ENCODE results near the gene LZTS3. TPM values are rescaled to one million over a fixed set of nuclear protein-coding genes. Genes with fewer than 3 reads are reported as not detected.
A peak's percentile ranks its signal among the peaks of the same experiment; 100 is the strongest.

The LZTS3 gene
- total and polyA plus RNA-seq, 2 of the 8 experiments (the other 6 are each of a cell fraction or from before 2014, with no cell fraction given), result 31.8 to 33.5 TPM

DNA sequence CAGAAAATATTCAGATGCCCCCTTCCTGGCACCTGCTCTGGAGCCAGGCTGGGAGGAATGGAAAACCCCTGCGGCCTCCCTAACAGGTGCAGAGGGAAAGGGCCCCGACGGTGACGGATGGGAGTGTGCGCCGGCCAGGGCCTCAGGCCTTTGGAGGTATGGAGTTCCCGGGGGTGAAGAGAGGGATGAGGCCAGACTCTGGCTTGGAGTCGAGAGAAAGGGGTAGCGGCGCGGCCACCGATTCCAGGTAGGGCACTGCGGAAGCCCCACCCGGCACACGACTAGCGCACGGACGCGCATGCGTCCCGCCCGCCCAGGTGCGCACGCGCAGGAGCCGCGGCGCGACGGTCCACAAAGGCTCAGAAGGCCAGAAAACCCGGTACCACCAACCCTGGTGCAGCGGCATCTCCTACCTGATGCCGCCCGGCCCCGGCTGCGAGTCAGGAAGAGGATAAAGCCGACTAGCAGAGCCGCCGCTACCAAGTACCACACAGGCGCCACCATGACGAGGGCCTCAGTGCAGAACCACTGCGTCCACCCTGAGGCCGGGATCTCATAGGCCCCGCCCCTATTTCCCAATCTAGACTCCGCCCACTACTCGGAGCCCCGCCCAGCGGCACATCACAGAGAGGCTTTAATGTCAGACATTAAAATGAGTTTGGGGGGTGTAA, 30.9 kb upstream of the LZTS3 start, which contains the start of gene DDRGK1:
DDRGK1 (minus strand) TSS at position 559 of the 671 bp plus-strand sequence; CDS start at position 504, 55 bp downstream.
- H3K9ac ChIP-seq (replicated peaks in 1 of 4; ENCODE audit: extremely low read depth in 1 of 4, low read depth in 3 of 4, low read length in 3 of 4), result peak within 1 kb of the TSS; percentile 52 to 91 (median 85)
- no peak within 1 kb of the TSS; the same call in 1 of the 2 replicates for H2AK5ac ChIP-seq (ENCODE audit: low read depth, low read length)
- FAIRE-seq, result no peak
- no peak within 1 kb of the TSS for H2BK15ac ChIP-seq (ENCODE audit: low read length)
- peak within 1 kb of the TSS; percentile 97 for H4K8ac ChIP-seq (ENCODE audit: extremely low read depth, insufficient read depth, low read length)
- peak within 1 kb of the TSS; percentile 96 for H3K56ac ChIP-seq (replicated peaks; ENCODE audit: insufficient read length, low read depth, low read length)
- peak within 1 kb of the TSS; percentile 88; the same call in 1 of the 2 replicates for H3K18ac ChIP-seq (ENCODE audit: extremely low read depth, low read length)
- peak within 1 kb of the TSS; percentile 65 for H4K91ac ChIP-seq (replicated peaks; ENCODE audit: insufficient read length, low read length)
- no peak within 1 kb of the TSS for H2BK12ac ChIP-seq (ENCODE audit: low read depth, low read length)
- peak in 1 of 2 experiments; percentile 97 for DNase-seq (ENCODE audit: low read depth in 1 of 2, low spot score in 2 of 2)
- peak within 1 kb of the TSS; percentile 100 for H4K5ac ChIP-seq (ENCODE audit: insufficient read length, low read depth, low read length)
- CTCF ChIA-PET (ENCODE audit: partially characterized antibody), result interaction anchor here (1.0 to 1.1 kb wide), 3 partner anchors 15 to 73 kb away, joined by 3 to 4 read pairs (median 3); no protein-coding TSS in a partner anchor
- peaks cover 0 to 4% of the 10 kb centered on the region in 2 experiments for H4K20me1 ChIP-seq (replicated peaks in 1 of 2; ENCODE audit: control insufficient read depth in 1 of 2, insufficient read depth in 2 of 2, low read length in 2 of 2)
- peaks cover 5% of the 10 kb centered on the region for H3K23me2 ChIP-seq (ENCODE audit: low read depth, low read length)
- H3K4me1 ChIP-seq (replicated peaks in 1 of 4; ENCODE audit: control insufficient read depth in 3 of 4, insufficient read depth in 4 of 4, low read length in 3 of 4), result peaks cover 0 to 8% (median 6%) of the 10 kb centered on the region in 4 experiments; a peak in 6 of 7 replicates
- H3K27me3 ChIP-seq (replicated peaks in 1 of 4; ENCODE audit: control insufficient read depth in 3 of 4, extremely low read depth in 1 of 4, insufficient read depth in 3 of 4, low read length in 3 of 4), result no peaks in the 10 kb centered on the region
- 1% methylated on average over 44 of the region's 48 CpGs; no CpG with 5 or more reads in 1 of the 2 experiments for WGBS, 2 experiments (ENCODE audit: extremely low coverage in 1 of 2, insufficient coverage in 1 of 2, insufficient read length in 1 of 2, insufficient replicate concordance in 2 of 2, low coverage in 1 of 2, low lambda C conversion rate in 2 of 2, missing lambda C conversion rate in 1 of 2)
- peak within 1 kb of the TSS; percentile 83 to 93 (median 88) for H3K4me3 ChIP-seq (ENCODE audit: extremely low read depth in 1 of 4, insufficient read depth in 2 of 4, low read depth in 3 of 4, low read length in 4 of 4)
- H2BK20ac ChIP-seq (ENCODE audit: low read length), result no peak within 1 kb of the TSS
- POLR2A ChIA-PET (ENCODE audit: partially characterized antibody), result interaction anchor here (1.0 to 1.7 kb wide), 6 partner anchors 14 to 542 kb away, joined by 3 to 8 read pairs (median 3); no protein-coding TSS in a partner anchor
- H2BK120ac ChIP-seq (replicated peaks; ENCODE audit: low read depth, low read length), result no peak within 1 kb of the TSS
- no peak within 1 kb of the TSS for H3K23ac ChIP-seq (ENCODE audit: insufficient read length)
- peaks cover 10% of the 10 kb centered on the region for H3K79me1 ChIP-seq (ENCODE audit: low read depth, low read length)
- H2BK5ac ChIP-seq (ENCODE audit: low read depth, low read length), result peak within 1 kb of the TSS; percentile 92
- peaks cover 11 to 22% (median 13%) of the 10 kb centered on the region in 4 experiments; a peak in 7 of 8 replicates for H3K36me3 ChIP-seq (ENCODE audit: control insufficient read depth in 2 of 4, insufficient read depth in 4 of 4, low read length in 3 of 4)
- peak within 1 kb of the TSS; percentile 70; the same call in 1 of the 2 replicates for H2AFZ ChIP-seq (ENCODE audit: low read length)
- no peaks in the 10 kb centered on the region for H3K9me3 ChIP-seq (ENCODE audit: insufficient read depth in 2 of 2, low read depth in 1 of 2, low read length in 1 of 2)
- H3K27ac ChIP-seq (ENCODE audit: low read depth, low read length), result peak within 1 kb of the TSS; percentile 77; the same call in 1 of the 2 replicates
- peak within 1 kb of the TSS; percentile 68 for H3K14ac ChIP-seq (ENCODE audit: insufficient read length)
- H3K4ac ChIP-seq (replicated peaks; ENCODE audit: insufficient read length, low read depth, low read length), result peak within 1 kb of the TSS; percentile 99
- peaks cover 4 to 26% of the 10 kb centered on the region in 2 experiments; a peak in 2 of 4 replicates for H3K79me2 ChIP-seq (ENCODE audit: control insufficient read depth in 1 of 2, insufficient read depth in 2 of 2, low read length in 2 of 2)
- H3K4me2 ChIP-seq (ENCODE audit: insufficient read depth in 1 of 2, low read depth in 2 of 2, low read length in 2 of 2), result peak within 1 kb of the TSS; percentile 94 to 99
- TF ChIP-seq CBX5 (IDR thresholded peaks at IDR 0.05; ENCODE audit: low read depth, low read length) (no peak), RBBP5 (IDR thresholded peaks at IDR 0.05; ENCODE audit: borderline replicate concordance, low read depth, low read length) (peak; percentile 39; the same call in 1 of the 2 replicates), SP4 (IDR thresholded peaks at IDR 0.05; ENCODE audit: low read length) (peak; percentile 76; the same call in 1 of the 2 replicates), EGR1 (IDR thresholded peaks at IDR 0.05; ENCODE audit: borderline replicate concordance, low read depth, low read length) (no peak), SIN3A (conservative IDR thresholded peaks at IDR 0.05 in 1 of 2, IDR thresholded peaks at IDR 0.05 in 1 of 2; ENCODE audit: low read depth in 1 of 2, low read length in 2 of 2) (0 out of 4 replicates have a peak, but pooled peaks of 1 of the 2 experiments have one; percentile 15), RNF2 (IDR thresholded peaks at IDR 0.05; ENCODE audit: borderline replicate concordance, low read depth, low read length, missing control alignments, poor library complexity, severe bottlenecking) (no peak)

All from H1 (cell line).